ENCODE results near the gene FRMPD4. TPM values are rescaled to one million over a fixed set of nuclear protein-coding genes. Genes with fewer than 3 reads are reported as not detected.

Gene FRMPD4
- total and polyA plus RNA-seq, 12 donors = under 0.01 to 0.06 (median 0.02) TPM; not detected in 7

- TF ChIP-seq POLR2A (IDR thresholded peaks at IDR 0.05) (no peak), CTCF (IDR thresholded peaks at IDR 0.05) (no peak)
Measured at GRCh38 chrX:12657433-12657832, 519.2 kb downstream of the FRMPD4 start.

GRCh38 chrX:12657881-12658280, 519.6 kb downstream of the FRMPD4 start:
- Histone ChIP-seq H3K4me3 (no peak overlapping the region), H3K9me3 (replicated peaks in 1 of 3) (no peaks in the 10 kb centered on the region), H3K27ac (no peak overlapping the region), H3K4me1 (replicated peaks in 1 of 2) (no peaks in the 10 kb centered on the region), H3K36me3 (replicated peaks in 1 of 2) (no peaks in the 10 kb centered on the region), H3K27me3 (no peaks in the 10 kb centered on the region)
- TF ChIP-seq CTCF (IDR thresholded peaks at IDR 0.05) (no peak), POLR2A (IDR thresholded peaks at IDR 0.05) (no peak)
- DNase-seq = no peak
- WGBS, 4 donors = 43 to 56% (median 45%) methylated on average over 1 of the region's 1 CpG
- intact Hi-C loops (cut with DNase I) = no loop called here

More at GRCh38 chrX:12657433-12657832, 519.2 kb downstream of the FRMPD4 start:
- H3K9me3 ChIP-seq (replicated peaks in 1 of 3) = no peaks in the 10 kb centered on the region
- no peaks in the 10 kb centered on the region for H3K27me3 ChIP-seq
- H3K4me3 ChIP-seq = no peak overlapping the region
- no peaks in the 10 kb centered on the region for H3K4me1 ChIP-seq (replicated peaks in 1 of 2)
- no peak for DNase-seq
- 44 to 53% (median 46%) methylated on average over 1 of the region's 1 CpG for whole genome bisulfite sequencing, 4 donors
- no peak overlapping the region for H3K27ac ChIP-seq
- H3K36me3 ChIP-seq (replicated peaks in 1 of 2) = no peaks in the 10 kb centered on the region
- intact Hi-C loops (cut with DNase I) = no loop called here

GRCh38 chrX:12661464-12661863, 523.2 kb downstream of the FRMPD4 start:
- Histone ChIP-seq H3K27ac (no peak overlapping the region), H3K36me3 (replicated peaks in 1 of 2) (no peaks in the 10 kb centered on the region), H3K4me1 (replicated peaks in 1 of 2) (no peaks in the 10 kb centered on the region), H3K9me3 (replicated peaks in 1 of 3) (no peaks in the 10 kb centered on the region), H3K4me3 (no peak overlapping the region), H3K27me3 (no peaks in the 10 kb centered on the region)
- intact Hi-C loops (cut with DNase I) = no loop called here
- TF ChIP-seq CTCF (IDR thresholded peaks at IDR 0.05) (no peak), POLR2A (IDR thresholded peaks at IDR 0.05) (no peak)
- DNase-seq = no peak
- 58 to 80% (median 76%) methylated on average over 1 to 2 of the region's 2 CpGs for WGBS, 4 donors

- 70 to 84% (median 76%) methylated on average over 3 of the region's 3 CpGs for WGBS, 4 donors
- Histone ChIP-seq H3K36me3 (replicated peaks in 1 of 2) (no peaks in the 10 kb centered on the region), H3K9me3 (replicated peaks in 1 of 3) (no peaks in the 10 kb centered on the region), H3K4me1 (replicated peaks in 1 of 2) (no peaks in the 10 kb centered on the region), H3K4me3 (no peak overlapping the region), H3K27ac (no peak overlapping the region), H3K27me3 (peaks cover 2% of the 10 kb centered on the region)
- intact Hi-C loops (cut with DNase I) = no loop called here
- DNase-seq = no peak
- no peak for TF ChIP-seq POLR2A (IDR thresholded peaks at IDR 0.05)
- no peak for TF ChIP-seq CTCF (IDR thresholded peaks at IDR 0.05)
Measured at GRCh38 chrX:12672367-12673106, 534.3 kb downstream of the FRMPD4 start.

Measured in adrenal gland (tissue), 12 donors.